Type B pancreatic cell (in vitro differentiated cells): ENCODE measurements around the gene CFAP53. TPM values are rescaled to one million over a fixed set of nuclear protein-coding genes. Genes with fewer than 3 reads are reported as not detected.
A peak's percentile ranks its signal among the peaks of the same experiment; 100 is the strongest.
"Not testable (repeated sequence)": the region's sequence is repeated elsewhere in the genome, so short reads cannot be mapped to it uniquely, and the experiment has no call there.

Experiments used
- DNase-seq: peaks from one replicate; pipeline ENCODE4 v3.0.0; 2021; ENCODE audit warnings: mixed read lengths; ENCODE audit not compliant: unreplicated experiment; ENCODE audit errors: extremely low spot score
- H3K27ac Mint-ChIP-seq: 2 replicates; pipeline ENCODE4 v1.8.0; 2021; ENCODE audit warnings: mild to moderate bottlenecking, mixed read lengths
- H3K27me3 Mint-ChIP-seq: 2 replicates; pipeline ENCODE4 v1.8.0; 2021; ENCODE audit warnings: mixed read lengths
- H3K36me3 Mint-ChIP-seq: 2 replicates; pipeline ENCODE4 v1.8.0; 2021; ENCODE audit warnings: mixed read lengths
- H3K4me1 Mint-ChIP-seq: one replicate; pipeline ENCODE4 v1.8.0; 2021; ENCODE audit warnings: mixed read lengths; ENCODE audit not compliant: unreplicated experiment
- H3K4me3 Mint-ChIP-seq: 2 replicates; pipeline ENCODE4 v1.8.0; 2021; ENCODE audit warnings: mild to moderate bottlenecking, mixed read lengths
- H3K9me3 Mint-ChIP-seq: 2 replicates; pipeline ENCODE4 v1.8.0; 2021; ENCODE audit warnings: mixed read lengths
- total RNA-seq: library from RNA; stranded (reverse); gene quantifications from 2 replicates; pipeline ENCODE4 v1.2.1, GENCODE V29; 2021; ENCODE audit warnings: low replicate concordance
- TF ChIP-seq, protein P1 (sequence below): fragments of 200-600 bp; sonication (generic); conservative IDR thresholded peaks from 2 replicates; pipeline ENCODE4 v1.5.0; 2021; ENCODE audit warnings: antibody characterized with exemption, mild to moderate bottlenecking

CFAP53 gene
- total RNA-seq, 1 donor from 2014 or later: 1.1 TPM

DNA sequence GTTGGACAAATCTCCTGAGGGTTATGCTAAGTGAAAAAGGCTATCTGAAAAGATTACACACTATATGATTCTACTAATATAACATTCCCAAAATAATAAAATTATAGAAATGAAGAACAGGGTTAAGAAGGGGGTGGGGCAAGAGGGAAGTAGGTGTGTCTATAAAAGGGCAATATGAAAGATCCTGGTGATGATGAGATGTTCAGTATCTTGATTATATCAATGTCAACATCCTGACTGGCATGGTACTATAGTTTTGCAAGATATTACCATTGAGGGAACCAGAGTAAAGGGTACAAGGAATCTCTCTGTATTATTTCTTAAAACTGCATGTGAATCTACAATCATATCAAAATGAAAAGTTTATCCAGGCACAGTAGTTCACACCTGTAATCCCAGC lies 16.7 kb downstream of the CFAP53 start:
- Mint-ChIP-seq H3K27me3 (no peaks in the 10 kb centered on the region), H3K36me3 (no peaks in the 10 kb centered on the region), H3K4me3 (no peak overlapping the region), H3K27ac (no peak overlapping the region), H3K4me1 (no peaks in the 10 kb centered on the region), H3K9me3 (no peaks in the 10 kb centered on the region)
- TF ChIP-seq, protein P1, sequence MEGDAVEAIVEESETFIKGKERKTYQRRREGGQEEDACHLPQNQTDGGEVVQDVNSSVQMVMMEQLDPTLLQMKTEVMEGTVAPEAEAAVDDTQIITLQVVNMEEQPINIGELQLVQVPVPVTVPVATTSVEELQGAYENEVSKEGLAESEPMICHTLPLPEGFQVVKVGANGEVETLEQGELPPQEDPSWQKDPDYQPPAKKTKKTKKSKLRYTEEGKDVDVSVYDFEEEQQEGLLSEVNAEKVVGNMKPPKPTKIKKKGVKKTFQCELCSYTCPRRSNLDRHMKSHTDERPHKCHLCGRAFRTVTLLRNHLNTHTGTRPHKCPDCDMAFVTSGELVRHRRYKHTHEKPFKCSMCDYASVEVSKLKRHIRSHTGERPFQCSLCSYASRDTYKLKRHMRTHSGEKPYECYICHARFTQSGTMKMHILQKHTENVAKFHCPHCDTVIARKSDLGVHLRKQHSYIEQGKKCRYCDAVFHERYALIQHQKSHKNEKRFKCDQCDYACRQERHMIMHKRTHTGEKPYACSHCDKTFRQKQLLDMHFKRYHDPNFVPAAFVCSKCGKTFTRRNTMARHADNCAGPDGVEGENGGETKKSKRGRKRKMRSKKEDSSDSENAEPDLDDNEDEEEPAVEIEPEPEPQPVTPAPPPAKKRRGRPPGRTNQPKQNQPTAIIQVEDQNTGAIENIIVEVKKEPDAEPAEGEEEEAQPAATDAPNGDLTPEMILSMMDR: no peak
- DNase-seq: no peak

DNA sequence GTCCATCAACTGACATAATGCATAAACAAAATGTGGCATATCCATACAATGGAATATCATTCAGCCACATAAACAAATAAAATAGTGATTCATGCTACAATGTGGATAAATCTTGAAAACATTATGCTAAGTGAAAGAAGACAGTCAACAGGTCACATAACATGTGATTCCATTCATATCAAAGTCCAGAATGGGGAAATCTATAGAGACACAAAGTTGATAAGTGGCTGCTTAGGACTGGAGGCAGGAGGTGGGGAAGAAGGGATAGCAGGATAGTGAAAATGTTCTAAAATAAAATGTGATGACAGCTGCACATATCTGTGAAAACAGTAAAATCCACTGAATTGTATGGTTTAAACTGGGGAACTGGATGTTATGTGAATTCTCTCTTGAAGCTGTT lies 18.7 kb downstream of the CFAP53 start:
- no peaks in the 10 kb centered on the region for H3K27me3 Mint-ChIP-seq
- H3K27ac Mint-ChIP-seq: no peak overlapping the region
- H3K9me3 Mint-ChIP-seq: no peaks in the 10 kb centered on the region
- DNase-seq: no peak
- TF ChIP-seq, protein P1: no peak
- H3K4me3 Mint-ChIP-seq: no peak overlapping the region
- peaks cover 3% of the 10 kb centered on the region for H3K36me3 Mint-ChIP-seq
- no peaks in the 10 kb centered on the region for H3K4me1 Mint-ChIP-seq

DNA sequence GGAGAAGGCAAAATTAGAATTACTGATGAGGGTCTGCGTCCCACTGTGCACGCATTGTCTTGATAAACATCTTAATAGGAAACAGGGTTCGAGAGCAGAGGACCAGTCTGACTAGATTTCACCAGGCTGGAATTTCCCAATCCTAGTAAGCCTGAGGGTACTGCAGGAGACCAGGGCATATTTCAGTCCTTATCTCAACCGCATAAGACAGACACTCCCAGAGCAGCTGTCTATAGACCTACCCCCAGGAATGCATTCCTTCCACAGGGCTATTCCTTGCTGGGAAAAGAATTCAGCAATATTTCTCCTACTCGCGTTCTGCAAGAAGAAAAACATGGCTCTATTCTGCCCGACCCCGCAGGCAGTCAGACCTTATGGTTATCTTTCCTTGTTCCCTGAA lies 24.5 kb downstream of the CFAP53 start:
- DNase-seq, H3K4me1 Mint-ChIP-seq, H3K4me3 Mint-ChIP-seq, H3K27me3 Mint-ChIP-seq, H3K27ac Mint-ChIP-seq: not testable (repeated sequence)
- Mint-ChIP-seq H3K9me3 (peaks cover 20% of the 10 kb centered on the region), H3K36me3 (peaks cover 10% of the 10 kb centered on the region)

DNA sequence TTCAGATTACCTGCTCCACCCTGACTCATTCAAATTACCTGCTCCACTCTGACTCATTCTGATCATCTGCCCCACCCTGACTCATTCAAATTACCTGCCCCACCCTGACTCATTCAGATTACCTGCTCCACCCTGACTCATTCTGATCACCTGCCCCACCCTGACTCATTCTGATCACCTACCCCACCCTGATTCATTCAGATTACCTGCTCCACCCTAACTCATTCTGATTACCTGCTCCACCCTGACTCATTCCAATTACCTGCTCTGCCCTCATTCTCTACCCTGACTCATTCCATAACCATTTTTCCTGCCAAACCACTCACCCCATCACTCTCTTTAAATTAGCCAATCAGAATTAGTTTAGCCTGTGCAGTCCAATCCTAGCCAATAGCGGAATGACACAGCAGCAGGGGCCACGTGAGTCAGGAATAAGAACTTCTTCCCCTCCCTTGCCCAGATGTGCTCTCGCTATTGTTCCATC lies 26.2 kb downstream of the CFAP53 start:
- Mint-ChIP-seq H3K4me1 (no peaks in the 10 kb centered on the region), H3K9me3 (peaks cover 20% of the 10 kb centered on the region), H3K27me3 (peaks cover 3% of the 10 kb centered on the region), H3K27ac (peak overlapping the region; percentile 95), H3K4me3 (no peak overlapping the region), H3K36me3 (peaks cover 15% of the 10 kb centered on the region)
- DNase-seq: no peak
- TF ChIP-seq, protein P1: no peak

DNA sequence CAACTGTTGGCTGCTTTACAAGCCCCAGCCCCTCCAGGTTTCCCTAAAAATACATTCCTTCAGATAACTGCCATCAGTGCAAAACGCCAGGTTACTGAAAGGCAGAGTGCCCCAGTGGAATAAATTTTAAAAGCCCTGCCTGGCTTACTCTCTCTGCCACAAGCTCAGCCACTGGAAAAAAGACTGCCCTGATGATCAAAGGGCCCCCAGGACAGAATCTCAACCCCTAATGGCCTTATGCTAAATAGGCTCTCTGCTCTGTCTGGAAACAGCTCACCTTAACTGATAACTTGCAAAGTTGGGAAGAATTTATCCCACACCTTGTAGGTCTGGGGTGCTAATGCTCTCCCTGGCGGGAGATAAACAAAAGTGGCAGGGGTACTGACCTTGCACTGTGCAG lies 33.9 kb downstream of the CFAP53 start:
- TF ChIP-seq, protein P1: no peak

DNA sequence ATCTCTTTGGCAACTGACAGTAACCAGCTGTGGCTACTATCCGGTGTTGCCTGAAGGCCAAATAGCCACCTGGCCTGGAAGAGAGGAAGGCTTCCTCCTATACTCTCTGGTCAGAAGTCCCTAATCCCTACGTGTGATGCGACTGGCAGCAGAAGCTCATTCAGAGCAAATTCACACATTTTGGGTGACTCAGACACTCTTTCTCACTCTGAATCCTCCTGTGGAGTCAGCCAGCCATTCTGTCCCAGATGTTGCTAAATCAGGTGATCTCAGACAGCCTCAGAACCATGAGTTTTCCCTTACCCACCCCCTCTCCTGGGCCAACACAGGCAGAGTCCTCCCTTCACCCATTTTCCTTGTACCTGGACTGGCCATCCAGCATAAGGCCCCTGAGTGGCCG lies 34.7 kb downstream of the CFAP53 start:
- peaks cover 5% of the 10 kb centered on the region for H3K36me3 Mint-ChIP-seq
- H3K27ac Mint-ChIP-seq: no peak overlapping the region
- DNase-seq: no peak
- peaks cover 10% of the 10 kb centered on the region for H3K4me1 Mint-ChIP-seq
- no peak overlapping the region for H3K4me3 Mint-ChIP-seq
- no peaks in the 10 kb centered on the region for H3K9me3 Mint-ChIP-seq
- H3K27me3 Mint-ChIP-seq: peaks cover 3% of the 10 kb centered on the region
- TF ChIP-seq, protein P1: no peak

More for the DNA sequence above, 33.9 kb downstream of the CFAP53 start:
- DNase-seq: no peak
- Mint-ChIP-seq H3K27ac (no peak overlapping the region), H3K4me1 (peaks cover 10% of the 10 kb centered on the region), H3K4me3 (no peak overlapping the region), H3K27me3 (peaks cover 3% of the 10 kb centered on the region), H3K9me3 (no peaks in the 10 kb centered on the region), H3K36me3 (peaks cover 5% of the 10 kb centered on the region)

DNA sequence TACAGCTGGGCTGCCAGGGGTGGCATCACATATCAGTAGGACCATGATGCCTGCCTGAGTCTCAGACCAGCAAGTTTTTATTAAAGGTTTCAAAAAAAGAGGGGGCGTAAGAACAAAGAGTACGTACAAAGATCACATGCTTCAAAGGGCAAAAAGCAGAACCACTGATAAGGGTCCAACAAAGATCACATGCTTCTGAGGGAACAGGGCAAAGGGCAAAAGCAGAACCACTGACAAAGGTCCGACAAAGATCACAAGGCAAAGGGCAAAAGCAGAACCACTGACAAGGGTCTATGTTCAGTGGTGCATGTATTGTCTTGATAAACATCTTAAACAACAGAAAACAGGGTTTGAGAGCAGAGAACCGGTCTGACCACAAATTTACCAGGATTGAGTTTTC lies 46.0 kb downstream of the CFAP53 start:
- DNase-seq: not testable (repeated sequence)
- peaks cover 13% of the 10 kb centered on the region for H3K27me3 Mint-ChIP-seq
- peaks cover 14% of the 10 kb centered on the region for H3K9me3 Mint-ChIP-seq

More for the DNA sequence above, 46.0 kb downstream of the CFAP53 start:
- not testable (repeated sequence) for H3K27ac Mint-ChIP-seq, H3K36me3 Mint-ChIP-seq, H3K4me3 Mint-ChIP-seq, H3K4me1 Mint-ChIP-seq
